Small intestine (tissue), 7 donors: ENCODE data around the gene LYSMD4. TPM values are rescaled to one million over a fixed set of nuclear protein-coding genes. Genes with fewer than 3 reads are reported as not detected.

Experiments
- DNase-seq, 2 donors: peaks; one replicate each; pipeline versions ENCODE4 v3.0.0 to v3.0.0-alpha.2; 2013
- FAIRE-seq: peaks from 2 replicates; lab custom pipeline; 2012; peaks lifted over from hg19 to GRCh38; lab: Jason Lieb, UNC
- H3K27ac ChIP-seq, 3 donors: one replicate each; pipeline ENCODE4 v1.5.1; 2013; ENCODE audit warnings: low read length in 2 of 3, mild to moderate bottlenecking in 2 of 3, control low read depth in 1 of 3, inconsistent platforms in 1 of 3, low read depth in 1 of 3, moderate library complexity in 1 of 3
- H3K27me3 ChIP-seq, 3 donors: one replicate each; pipeline ENCODE4 v1.6.1; 2013; ENCODE audit warnings: low read length in 3 of 3, inconsistent platforms in 1 of 3; ENCODE audit not compliant: control insufficient read depth in 3 of 3, insufficient read depth in 3 of 3
- H3K36me3 ChIP-seq, 3 donors: one replicate each; pipeline ENCODE4 v1.6.1; 2013; ENCODE audit warnings: low read length in 3 of 3, inconsistent platforms in 1 of 3, low read depth in 1 of 3, mild to moderate bottlenecking in 1 of 3, moderate library complexity in 1 of 3; ENCODE audit not compliant: control insufficient read depth in 3 of 3, insufficient read depth in 2 of 3
- H3K4me1 ChIP-seq, 3 donors: one replicate each; pipeline ENCODE4 v1.6.1; 2013; ENCODE audit warnings: low read length in 2 of 3, inconsistent platforms in 1 of 3, low read depth in 1 of 3, mild to moderate bottlenecking in 1 of 3, moderate library complexity in 1 of 3; ENCODE audit not compliant: control insufficient read depth in 3 of 3, insufficient read depth in 2 of 3
- H3K4me3 ChIP-seq, 3 donors: one replicate each; pipeline ENCODE4 v1.5.1; 2013; ENCODE audit warnings: low read length in 3 of 3, control low read depth in 1 of 3, inconsistent platforms in 1 of 3, low read depth in 1 of 3, mild to moderate bottlenecking in 1 of 3, moderate library complexity in 1 of 3
- H3K9me3 ChIP-seq, 2 donors: one replicate each; pipeline ENCODE4 v1.6.1; 2013; ENCODE audit warnings: low read depth in 1 of 2, low read length in 1 of 2; ENCODE audit not compliant: control insufficient read depth in 2 of 2, insufficient read depth in 1 of 2
- WGBS, 3 donors: extraction: QIAGEN DNeasy Blood & Tissue Kit; methylation state at CpG; one replicate each; pipeline ENCODE4 v1.1.7; 2013; 5-methylcytosine and 5-hydroxymethylcytosine counted together
- polyA plus RNA-seq, 4 donors: library from polyadenylated mRNA; stranded (reverse) in 3 of 4; unstranded in 1 of 4; fragments of 200-250 nt in 3 of 4; fragments of 120-200 nt in 1 of 4; gene quantifications; one replicate each; pipeline versions ENCODE4 v1.2.1 to v1.2.3, GENCODE V29; 2013
- donor health status: healthy with polysubstance abuse.
- donor health status: control.
- donor health status: control.
- donor health status: Bipolar disorder and iron deficiency.
- donor health status: healthy.

The LYSMD4 gene
- polyA plus RNA-seq, 4 donors = 5.4 to 18.2 (median 7.5) TPM

GRCh38 chr15:99708563-99708962 is 24.7 kb downstream of the LYSMD4 start:
- WGBS, 3 donors = 18 to 43% (median 32%) methylated on average over 7 of the region's 7 CpGs
- DNase-seq = peak; percentile 20 to 92
- no peak overlapping the region for H3K4me3 ChIP-seq
- H3K27ac ChIP-seq = peak overlapping the region in 1 of 3 donors; percentile 51
- H3K9me3 ChIP-seq = no peaks in the 10 kb centered on the region
- peaks cover 3 to 30% (median 8%) of the 10 kb centered on the region in 3 donors for H3K36me3 ChIP-seq
- FAIRE-seq = no peak
- peaks cover 0 to 6% (median 1%) of the 10 kb centered on the region in 3 donors for H3K4me1 ChIP-seq
- no peaks in the 10 kb centered on the region for H3K27me3 ChIP-seq

GRCh38 chr15:99707473-99708270 is 25.6 kb downstream of the LYSMD4 start:
- WGBS, 3 donors = 66 to 74% (median 72%) methylated on average over 11 of the region's 11 CpGs
- FAIRE-seq = no peak
- DNase-seq = no peak
- Histone ChIP-seq H3K36me3 (peaks cover 3 to 28% (median 8%) of the 10 kb centered on the region in 3 donors), H3K4me1 (peaks cover 0 to 6% (median 1%) of the 10 kb centered on the region in 3 donors), H3K27me3 (no peaks in the 10 kb centered on the region), H3K4me3 (no peak overlapping the region), H3K9me3 (no peaks in the 10 kb centered on the region), H3K27ac (peak overlapping the region in 1 of 3 donors; percentile 44)

- Histone ChIP-seq H3K4me3 (no peak overlapping the region), H3K27me3 (no peaks in the 10 kb centered on the region), H3K4me1 (peaks cover 0 to 6% (median 1%) of the 10 kb centered on the region in 3 donors), H3K27ac (peak overlapping the region in 1 of 3 donors; percentile 44), H3K36me3 (peaks cover 0 to 21% (median 1%) of the 10 kb centered on the region in 3 donors), H3K9me3 (no peaks in the 10 kb centered on the region)
- FAIRE-seq (no peak), DNase-seq (no peak)
- 72 to 87% (median 78%) methylated on average over 10 of the region's 10 CpGs for WGBS, 3 donors
These were observed 26.5 kb downstream of the LYSMD4 start for GRCh38 chr15:99706557-99707303.

GRCh38 chr15:99704444-99704838 is 28.8 kb downstream of the LYSMD4 start:
- Histone ChIP-seq H3K9me3 (no peaks in the 10 kb centered on the region), H3K27ac (no peak overlapping the region), H3K27me3 (no peaks in the 10 kb centered on the region), H3K36me3 (peaks cover 0 to 8% (median 0%) of the 10 kb centered on the region in 3 donors), H3K4me1 (peaks cover 0 to 6% (median 1%) of the 10 kb centered on the region in 3 donors), H3K4me3 (no peak overlapping the region)
- FAIRE-seq (peak; percentile 79), DNase-seq (peak; percentile 86 to 87)
- 32 to 33% (median 32%) methylated on average over 3 of the region's 3 CpGs for WGBS, 3 donors

GRCh38 chr15:99703603-99704443 is 29.4 kb downstream of the LYSMD4 start:
- FAIRE-seq = no peak
- Histone ChIP-seq H3K36me3 (peaks cover 0 to 3% (median 0%) of the 10 kb centered on the region in 3 donors), H3K4me1 (peaks cover 0 to 6% (median 1%) of the 10 kb centered on the region in 3 donors), H3K9me3 (no peaks in the 10 kb centered on the region), H3K27me3 (no peaks in the 10 kb centered on the region), H3K27ac (peak overlapping the region in 1 of 3 donors; percentile 64), H3K4me3 (no peak overlapping the region)
- WGBS, 3 donors = 16 to 18% (median 18%) methylated on average over 7 of the region's 7 CpGs
- DNase-seq = peak; percentile 47 to 65

- no peak for FAIRE-seq
- H3K4me3 ChIP-seq = no peak overlapping the region
- peaks cover 0 to 5% (median under 1%) of the 10 kb centered on the region in 3 donors for H3K4me1 ChIP-seq
- DNase-seq = peak in 1 of 2 donors; percentile 12
- H3K36me3 ChIP-seq = peaks cover 0 to 3% (median 0%) of the 10 kb centered on the region in 3 donors
- peak overlapping the region in 2 of 3 donors; percentile 64 to 65 for H3K27ac ChIP-seq
- 32 to 39% (median 36%) methylated on average over 4 of the region's 4 CpGs for WGBS, 3 donors
- no peaks in the 10 kb centered on the region for H3K9me3 ChIP-seq
- no peaks in the 10 kb centered on the region for H3K27me3 ChIP-seq
These were observed 30.2 kb downstream of the LYSMD4 start for GRCh38 chr15:99702895-99703602.

GRCh38 chr15:99696096-99696495 is 37.1 kb downstream of the LYSMD4 start:
- Histone ChIP-seq H3K27ac (no peak overlapping the region), H3K36me3 (peaks cover 2 to 13% (median 8%) of the 10 kb centered on the region in 3 donors), H3K9me3 (no peaks in the 10 kb centered on the region), H3K4me3 (no peak overlapping the region), H3K4me1 (no peaks in the 10 kb centered on the region), H3K27me3 (no peaks in the 10 kb centered on the region)
- DNase-seq = no peak
- no peak for FAIRE-seq
- WGBS, 3 donors = 77 to 90% (median 88%) methylated on average over 2 of the region's 2 CpGs
